HCT116 (cell line): ENCODE data around the gene ACOX3. TPM values are rescaled to one million over a fixed set of nuclear protein-coding genes. Genes with fewer than 3 reads are reported as not detected.

Experiments
- ATAC-seq: fragments of 200-7000 bp; cut with Tn5 transposase; 2 replicates; pipeline ENCODE4 v1.9.1; 2020; ENCODE audit warnings: mild to moderate bottlenecking, moderate library complexity
- BruUV-seq: library from RNA; stranded (reverse); fragments of 400-500 nt; replicated peaks from 2 replicates; lab custom pipeline; 2021; lab: Mats Ljungman, UMichigan
- CTCF ChIA-PET: fragments of 300-600 bp; sonication (Branson Sonifier 250); formaldehyde crosslinking; loops from one replicate; lab custom pipeline; 2021; ENCODE audit warnings: antibody characterized with exemption; lab: Charles Lee
- POLR2A ChIA-PET: fragments of 300-600, 350-600 bp; sonication (Branson Sonifier 250); formaldehyde crosslinking; loops from one replicate; lab custom pipeline; 2021; ENCODE audit warnings: antibody characterized with exemption; lab: Charles Lee
- RAD21 ChIA-PET, 2 experiments: fragments of 300-600 bp; sonication (Branson Sonifier 250); formaldehyde crosslinking; loops; one replicate each; lab custom pipeline; 2023; ENCODE audit warnings: low total read pairs in 2 of 2; ENCODE audit not compliant: uncharacterized antibody in 2 of 2, unreplicated experiment in 2 of 2, low non-redundant PET in 1 of 2; lab: Charles Lee
- DNase-seq: peaks from one replicate; pipeline ENCODE4 v3.0.0-alpha.2; 2010; ENCODE audit warnings: low read depth, low spot score
- H2AFZ ChIP-seq: fragments of 200-600 bp; shearing (Covaris generic), sonication (generic); 2 replicates; pipeline ENCODE4 v1.6.1; 2017; ENCODE audit warnings: low read depth, mixed run types, mixed read lengths, antibody characterized with exemption, low read length; ENCODE audit not compliant: poor library complexity, severe bottlenecking
- H3K27ac ChIP-seq: 2 replicates; pipeline ENCODE4 v1.5.1; 2012; ENCODE audit warnings: low read depth, low read length
- H3K27me3 ChIP-seq: fragments of 200-600 bp; sonication (generic); 2 replicates; pipeline ENCODE4 v1.6.1; 2016; ENCODE audit warnings: mixed run types, low read length, mixed read lengths; ENCODE audit not compliant: insufficient read depth
- H3K36me3 ChIP-seq, 2 experiments: fragments of 200-500 bp in 1 of 2; fragments of 200-600 bp in 1 of 2; sonication (Bioruptor generic) in 1 of 2; sonication (generic) in 1 of 2; 2 replicates each; pipeline versions ENCODE4 v1.5.1 to v1.6.1; 2014 to 2016; ENCODE audit warnings: low read length in 2 of 2, inconsistent platforms in 1 of 2, mixed read lengths in 1 of 2, mixed run types in 1 of 2; ENCODE audit not compliant: insufficient read depth in 2 of 2, control insufficient read depth in 1 of 2
- H3K4me1 ChIP-seq, 2 experiments: fragments of 200-600 bp in 1 of 2; sonication (generic) in 1 of 2; 2 replicates each; pipeline versions ENCODE4 v1.5.1 to v1.6.1; 2012 to 2017; ENCODE audit warnings: low read length in 2 of 2, inconsistent platforms in 1 of 2, mild to moderate bottlenecking in 1 of 2, mixed read lengths in 1 of 2, mixed run types in 1 of 2, moderate library complexity in 1 of 2; ENCODE audit not compliant: insufficient read depth in 2 of 2, control insufficient read depth in 1 of 2
- H3K4me2 ChIP-seq: fragments of 200-600 bp; sonication (generic); 2 replicates; pipeline ENCODE4 v1.6.1; 2017; ENCODE audit warnings: mixed run types, low read length, mixed read lengths
- H3K4me3 ChIP-seq, 2 experiments: fragments of 200-600 bp in 1 of 2; sonication (generic) in 1 of 2; replicated peaks in 1 of 2; 2 replicates each; pipeline ENCODE4 v1.5.1; 2011 to 2016; ENCODE audit warnings: low read length in 2 of 2, control low read depth in 1 of 2, low read depth in 1 of 2, mild to moderate bottlenecking in 1 of 2, mixed read lengths in 1 of 2, mixed run types in 1 of 2
- H3K79me2 ChIP-seq: fragments of 200-600 bp; sonication (generic); 2 replicates; pipeline ENCODE4 v1.6.1; 2017; ENCODE audit warnings: mild to moderate bottlenecking, mixed run types, low read length, moderate library complexity, mixed read lengths; ENCODE audit not compliant: insufficient read depth
- H3K9ac ChIP-seq: fragments of 200-600 bp; sonication (generic); 2 replicates; pipeline ENCODE4 v1.6.1; 2016; ENCODE audit warnings: low read length, mixed read lengths
- H3K9me2 ChIP-seq: fragments of 200-600 bp; sonication (generic), shearing (Covaris generic); 2 replicates; pipeline ENCODE4 v1.6.1; 2017; ENCODE audit warnings: mixed run types, mild to moderate bottlenecking, moderate library complexity; ENCODE audit not compliant: insufficient read depth
- H3K9me3 ChIP-seq, 2 experiments: fragments of 200-500 bp in 1 of 2; fragments of 200-600 bp in 1 of 2; sonication (Bioruptor generic) in 1 of 2; sonication (generic) in 1 of 2; 2 replicates each; pipeline ENCODE4 v1.6.1; 2014 to 2017; ENCODE audit warnings: low read length in 2 of 2, mixed read lengths in 2 of 2, inconsistent platforms in 1 of 2, low read depth in 1 of 2, mild to moderate bottlenecking in 1 of 2, mixed run types in 1 of 2, moderate library complexity in 1 of 2; ENCODE audit not compliant: control insufficient read depth in 1 of 2, insufficient read depth in 1 of 2
- H4K20me1 ChIP-seq: fragments of 200-600 bp; sonication (generic), shearing (Covaris generic); 2 replicates; pipeline ENCODE4 v1.6.1; 2017; ENCODE audit warnings: mixed run types, mild to moderate bottlenecking, moderate library complexity; ENCODE audit not compliant: insufficient read depth
- ATF3 ChIP-seq: IDR thresholded peaks from 2 replicates; pipeline ENCODE4 v1.6.1; 2012
- CBX3 ChIP-seq: IDR thresholded peaks from 2 replicates; pipeline ENCODE4 v1.6.1; 2012; ENCODE audit warnings: low read depth
- CEBPB ChIP-seq: IDR thresholded peaks from 2 replicates; pipeline ENCODE4 v1.6.1; 2012; ENCODE audit warnings: low read depth
- ELF1 ChIP-seq: IDR thresholded peaks from 2 replicates; pipeline ENCODE4 v1.6.1; 2012; ENCODE audit warnings: low read depth, borderline replicate concordance
- EZH2 ChIP-seq: fragments of 200-600 bp; sonication (generic); IDR thresholded peaks from 2 replicates; pipeline ENCODE4 v1.6.1; 2017; ENCODE audit warnings: antibody characterized with exemption, mixed run types
- JUND ChIP-seq: IDR thresholded peaks from 2 replicates; pipeline ENCODE4 v1.6.1; 2012
- MAX ChIP-seq: IDR thresholded peaks from 2 replicates; pipeline ENCODE4 v1.6.1; 2012
- POLR2A ChIP-seq: IDR thresholded peaks from 2 replicates; pipeline ENCODE4 v1.7.0; 2011; ENCODE audit warnings: borderline replicate concordance; ENCODE audit not compliant: insufficient read depth, insufficient read length; ENCODE audit errors: extremely low read depth
- RAD21 ChIP-seq: IDR thresholded peaks from 2 replicates; pipeline ENCODE4 v1.6.1; 2012; ENCODE audit warnings: low read depth, mild to moderate bottlenecking
- SP1 ChIP-seq: IDR thresholded peaks from 2 replicates; pipeline ENCODE4 v1.6.1; 2012; ENCODE audit warnings: low read depth
- TCF7L2 ChIP-seq: IDR thresholded peaks from 2 replicates; pipeline ENCODE4 v1.7.0; 2011; ENCODE audit warnings: borderline replicate concordance, inconsistent platforms; ENCODE audit not compliant: insufficient read depth, insufficient read length; ENCODE audit errors: extremely low read depth
- YY1 ChIP-seq: IDR thresholded peaks from 2 replicates; pipeline ENCODE4 v1.6.1; 2011; ENCODE audit warnings: low read length, low read depth, moderate library complexity, mild to moderate bottlenecking; ENCODE audit not compliant: insufficient replicate concordance; ENCODE audit errors: extremely low read depth
- ZBTB33 ChIP-seq: IDR thresholded peaks from 2 replicates; pipeline ENCODE4 v1.6.1; 2011; ENCODE audit warnings: mild to moderate bottlenecking, low read length, moderate library complexity; ENCODE audit not compliant: insufficient replicate concordance; ENCODE audit errors: extremely low read depth
- ZFX ChIP-seq: fragments of 450-650 bp; IDR thresholded peaks from 2 replicates; pipeline ENCODE4 v1.6.1; 2017
- ZNF274 ChIP-seq: fragments of 200-500 bp; sonication (Bioruptor generic); IDR thresholded peaks from 2 replicates; pipeline ENCODE4 v1.6.1; 2014; ENCODE audit warnings: mild to moderate bottlenecking, low read depth, low read length, inconsistent platforms
- intact Hi-C: fragments of 100-400 bp; cut with micrococcal nuclease; formaldehyde crosslinking; loops from 2 replicates; pipeline ENCODE4 v1.10.0; 2022
- total RNA-seq: library from RNA; stranded (reverse); gene quantifications from one replicate; pipeline ENCODE4 v1.2.1, GENCODE V29; 2021; ENCODE audit not compliant: unreplicated experiment
- TF ChIP-seq, protein P1 (sequence below), 3 experiments: fragments of 200-600 bp in 1 of 3; sonication (generic) in 1 of 3; IDR thresholded peaks in 2 of 3; conservative IDR thresholded peaks in 1 of 3; 2 replicates each; pipeline ENCODE4 v1.5.1; 2012 to 2017; ENCODE audit warnings: low read depth in 2 of 3, low read length in 2 of 3, antibody characterized with exemption in 1 of 3, borderline replicate concordance in 1 of 3, control low read depth in 1 of 3, mild to moderate bottlenecking in 1 of 3, mixed read lengths in 1 of 3, mixed run types in 1 of 3, moderate library complexity in 1 of 3; ENCODE audit not compliant: insufficient read depth in 1 of 3

ACOX3 gene
- total RNA-seq, 1 experiment from 2014 or later: 16.9 TPM

GRCh38 chr4:8472689-8473197 lies 32.2 kb upstream of the ACOX3 start:
- Histone ChIP-seq H3K9me3 (no peaks in the 10 kb centered on the region), H3K79me2 (no peaks in the 10 kb centered on the region), H3K4me1 (no peaks in the 10 kb centered on the region), H4K20me1 (no peaks in the 10 kb centered on the region), H2AFZ (no peak overlapping the region), H3K4me3 (no peak overlapping the region), H3K36me3 (peaks cover 8 to 9% of the 10 kb centered on the region in 2 experiments; a peak in 3 of 4 replicates), H3K27ac (no peak overlapping the region), H3K4me2 (no peak overlapping the region), H3K9me2 (no peaks in the 10 kb centered on the region), H3K9ac (no peak overlapping the region), H3K27me3 (no peaks in the 10 kb centered on the region)
- ChIA-PET RAD21 (no interaction called here), CTCF (no interaction called here), POLR2A (no interaction called here)
- no TSS peak for BruUV-seq
- intact Hi-C loops: no loop called here
- TF ChIP-seq RAD21 (no peak), YY1 (no peak), CBX3 (no peak), POLR2A (no peak), ZBTB33 (no peak), CEBPB (no peak), JUND (no peak), ZFX (no peak), TCF7L2 (no peak), ZNF274 (no peak), EZH2 (no peak), ELF1 (no peak), MAX (no peak), SP1 (no peak), ATF3 (no peak)
- TF ChIP-seq, protein P1, sequence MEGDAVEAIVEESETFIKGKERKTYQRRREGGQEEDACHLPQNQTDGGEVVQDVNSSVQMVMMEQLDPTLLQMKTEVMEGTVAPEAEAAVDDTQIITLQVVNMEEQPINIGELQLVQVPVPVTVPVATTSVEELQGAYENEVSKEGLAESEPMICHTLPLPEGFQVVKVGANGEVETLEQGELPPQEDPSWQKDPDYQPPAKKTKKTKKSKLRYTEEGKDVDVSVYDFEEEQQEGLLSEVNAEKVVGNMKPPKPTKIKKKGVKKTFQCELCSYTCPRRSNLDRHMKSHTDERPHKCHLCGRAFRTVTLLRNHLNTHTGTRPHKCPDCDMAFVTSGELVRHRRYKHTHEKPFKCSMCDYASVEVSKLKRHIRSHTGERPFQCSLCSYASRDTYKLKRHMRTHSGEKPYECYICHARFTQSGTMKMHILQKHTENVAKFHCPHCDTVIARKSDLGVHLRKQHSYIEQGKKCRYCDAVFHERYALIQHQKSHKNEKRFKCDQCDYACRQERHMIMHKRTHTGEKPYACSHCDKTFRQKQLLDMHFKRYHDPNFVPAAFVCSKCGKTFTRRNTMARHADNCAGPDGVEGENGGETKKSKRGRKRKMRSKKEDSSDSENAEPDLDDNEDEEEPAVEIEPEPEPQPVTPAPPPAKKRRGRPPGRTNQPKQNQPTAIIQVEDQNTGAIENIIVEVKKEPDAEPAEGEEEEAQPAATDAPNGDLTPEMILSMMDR (IDR thresholded peaks at IDR 0.05 in 2 of 3, conservative IDR thresholded peaks at IDR 0.05 in 1 of 3; ENCODE audit: borderline replicate concordance in 1 of 3, insufficient read depth in 1 of 3, low read depth in 2 of 3, low read length in 2 of 3): no peak
- ATAC-seq: no peak
- no peak for DNase-seq
